GM12865 (cell line): ENCODE results near the gene SOHLH2.

Source experiments
- DNase-seq: peaks from one replicate; pipeline ENCODE4 v3.0.0; 2010; ENCODE audit warnings: low read depth
- H3K4me3 ChIP-seq: 2 replicates; pipeline ENCODE4 v1.5.1; 2011; ENCODE audit warnings: mild to moderate bottlenecking, low read depth, low read length, control low read depth
- CTCF ChIP-seq: IDR thresholded peaks from 2 replicates; pipeline ENCODE4 v1.5.1; 2011; ENCODE audit warnings: low read length, control low read depth, low read depth, inconsistent platforms; ENCODE audit not compliant: insufficient read depth; ENCODE audit errors: missing control alignments

SOHLH2 gene

GRCh38 chr13:36214163-36214921, at the start of gene SOHLH2:
Gene SOHLH2 (minus strand): TSS chr13:36214556. CDS start chr13:36214526, 30 bp downstream.
- no peak for TF ChIP-seq CTCF

GRCh38 chr13:36261976-36262375, 47.6 kb upstream of the SOHLH2 start:
- no peak for DNase-seq
- TF ChIP-seq CTCF = no peak
- no peak overlapping the region for H3K4me3 ChIP-seq

More at GRCh38 chr13:36214163-36214921, at the start of gene SOHLH2:
- no peak for DNase-seq
- H3K4me3 ChIP-seq = no peak within 1 kb of the TSS

DNA sequence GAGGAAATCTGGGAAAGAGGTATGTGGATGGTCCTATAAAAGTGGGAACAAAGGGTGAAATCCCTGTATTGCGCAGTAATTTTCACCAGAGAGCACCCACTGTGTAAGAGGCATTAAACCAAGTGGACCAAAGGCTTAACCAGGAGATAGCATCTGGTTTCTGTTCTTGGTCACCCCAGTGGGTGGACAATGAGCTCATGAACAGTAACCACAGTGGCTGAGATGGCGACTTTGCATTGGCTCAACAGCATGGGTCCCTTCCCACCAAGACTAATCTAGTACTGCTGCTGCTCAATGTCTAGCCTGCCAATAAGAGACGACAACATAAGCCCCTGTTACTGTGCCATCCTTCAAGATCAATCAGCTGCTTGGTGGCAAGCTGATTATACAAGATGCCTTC, 46.7 kb upstream of the SOHLH2 start:
- no peak overlapping the region for H3K4me3 ChIP-seq

DNA sequence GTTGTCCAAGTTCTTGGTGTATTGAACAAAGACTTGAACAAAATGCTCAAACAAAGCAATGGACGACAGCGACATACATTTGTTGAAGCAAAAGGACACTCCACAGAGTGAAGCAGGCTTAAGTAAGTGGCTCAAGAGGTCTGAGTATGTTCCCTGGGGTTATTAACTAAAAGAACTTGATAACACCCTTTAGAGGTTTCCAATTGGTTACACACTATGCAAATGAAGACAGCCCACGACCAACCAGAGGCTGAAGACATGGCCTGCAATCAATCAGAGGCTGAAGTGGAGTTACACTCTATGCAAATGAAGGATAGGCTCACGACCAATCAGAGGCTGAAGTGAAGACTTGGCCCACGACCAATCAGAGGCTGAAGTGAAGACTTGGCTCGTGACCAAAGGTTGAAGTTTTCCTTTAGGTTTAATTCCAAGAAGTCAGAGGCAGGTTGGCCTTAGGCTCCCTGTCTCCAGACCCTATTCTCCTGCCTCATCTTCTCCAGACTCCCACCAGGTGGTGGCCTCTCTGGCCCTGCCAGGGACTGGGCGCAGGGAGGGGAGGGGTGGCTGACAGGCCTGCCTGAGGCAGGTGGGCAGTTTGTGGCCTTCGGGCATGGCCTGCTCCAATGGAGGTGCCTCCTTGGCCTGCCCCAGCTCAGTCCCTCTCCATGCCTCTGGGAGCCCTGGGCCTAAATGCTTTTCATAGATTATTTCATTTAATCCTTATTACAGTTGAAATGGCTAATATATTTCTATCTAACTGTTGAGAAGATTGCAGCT, 45.2 kb upstream of the SOHLH2 start:
- TF ChIP-seq CTCF = no peak
- H3K4me3 ChIP-seq = no peak overlapping the region
- DNase-seq = no peak

More for the DNA sequence above, 46.7 kb upstream of the SOHLH2 start:
- no peak for DNase-seq
- no peak for TF ChIP-seq CTCF

DNA sequence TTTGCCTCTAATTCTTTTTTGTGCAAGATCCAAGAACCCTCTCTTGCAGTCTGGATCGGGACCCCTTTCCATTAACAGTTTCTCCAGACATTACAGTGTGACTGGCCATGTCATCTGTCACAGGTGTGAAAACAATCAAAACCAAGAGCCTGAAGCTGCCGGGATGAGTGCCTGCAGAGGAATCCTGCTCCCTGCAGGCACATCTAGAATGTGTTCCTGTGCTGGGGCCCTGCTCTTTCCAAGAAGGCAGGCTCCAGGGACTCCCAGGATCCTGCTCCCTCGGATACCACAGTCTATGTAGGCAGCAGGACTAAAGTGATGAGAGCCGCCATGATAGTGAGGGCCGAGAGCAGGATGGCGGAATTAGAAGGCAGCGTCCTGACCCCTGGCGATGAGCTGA, 44.5 kb upstream of the SOHLH2 start:
- no peak for TF ChIP-seq CTCF

GRCh38 chr13:36251526-36251925, 37.2 kb upstream of the SOHLH2 start:
- TF ChIP-seq CTCF = no peak
- H3K4me3 ChIP-seq = no peak overlapping the region
- DNase-seq = peak; percentile 21

More for the DNA sequence above, 44.5 kb upstream of the SOHLH2 start:
- DNase-seq = no peak
- no peak overlapping the region for H3K4me3 ChIP-seq
